ENCODE measurements around the gene ABR. TPM values are rescaled to one million over a fixed set of nuclear protein-coding genes. Genes with fewer than 3 reads are reported as not detected.

The ABR gene
- polyA plus RNA-seq, 1 donor from 2014 or later, result 34.5 TPM

- Histone ChIP-seq H3K27me3 (ENCODE audit: insufficient read depth, low read depth, low read length) (no peaks in the 10 kb centered on the region), H4K20me1 (ENCODE audit: insufficient read depth) (no peaks in the 10 kb centered on the region), H2AFZ (ENCODE audit: low read depth, low read length) (peak overlapping the region; percentile 7), H3K79me2 (replicated peaks; ENCODE audit: insufficient read depth, low read length) (peaks cover 39% of the 10 kb centered on the region), H3K4me3 (ENCODE audit: low read length) (peak overlapping the region; percentile 47), H3F3A (ENCODE audit: insufficient read depth, low read length, poor library complexity, severe bottlenecking) (no peaks in the 10 kb centered on the region), H3K4me2 (ENCODE audit: low read length) (peak overlapping the region; percentile 49), H3K9ac (ENCODE audit: low read length) (peak overlapping the region; percentile 51), H3K36me3 (ENCODE audit: insufficient read depth, low read length) (no peaks in the 10 kb centered on the region), H3K9me2 (ENCODE audit: insufficient read depth, low read length) (no peaks in the 10 kb centered on the region), H3K27ac (ENCODE audit: low read length) (peak overlapping the region; percentile 62), H3K9me3 (ENCODE audit: low read length) (no peaks in the 10 kb centered on the region)
- peak; percentile 35 for TF ChIP-seq REST (IDR thresholded peaks at IDR 0.05; ENCODE audit: borderline replicate concordance)
- TF ChIP-seq CTCF (IDR thresholded peaks at IDR 0.05; ENCODE audit: poor library complexity, severe bottlenecking), result no peak
- no peak for TF ChIP-seq EP300 (conservative IDR thresholded peaks at IDR 0.05; ENCODE audit: poor library complexity, severe bottlenecking)
- no peak for TF ChIP-seq RAD21 (conservative IDR thresholded peaks at IDR 0.05)
- no peak for TF ChIP-seq EZH2 (IDR thresholded peaks at IDR 0.05; ENCODE audit: borderline replicate concordance, insufficient read depth, low read length, poor library complexity, severe bottlenecking)
- peak; percentile 11 for TF ChIP-seq POLR2AphosphoS5 (IDR thresholded peaks at IDR 0.05)
- TF ChIP-seq MXI1 (conservative IDR thresholded peaks at IDR 0.05; ENCODE audit: poor library complexity, severe bottlenecking), result no peak
- no peak for TF ChIP-seq TAF1 (IDR thresholded peaks at IDR 0.05; ENCODE audit: low read depth)
- TF ChIP-seq SMC3 (conservative IDR thresholded peaks at IDR 0.05; ENCODE audit: poor library complexity), result no peak
These were observed 217.1 kb downstream of the ABR start for GRCh38 chr17:962670-963069.

GRCh38 chr17:962166-962565, 217.6 kb downstream of the ABR start:
- Histone ChIP-seq H3K4me3 (ENCODE audit: low read length) (no peak overlapping the region), H3K27me3 (ENCODE audit: insufficient read depth, low read depth, low read length) (no peaks in the 10 kb centered on the region), H3K9ac (ENCODE audit: low read length) (no peak overlapping the region), H3K9me3 (ENCODE audit: low read length) (no peaks in the 10 kb centered on the region), H2AFZ (ENCODE audit: low read depth, low read length) (no peak overlapping the region), H4K20me1 (ENCODE audit: insufficient read depth) (no peaks in the 10 kb centered on the region), H3F3A (ENCODE audit: insufficient read depth, low read length, poor library complexity, severe bottlenecking) (no peaks in the 10 kb centered on the region), H3K36me3 (ENCODE audit: insufficient read depth, low read length) (no peaks in the 10 kb centered on the region), H3K4me2 (ENCODE audit: low read length) (no peak overlapping the region), H3K9me2 (ENCODE audit: insufficient read depth, low read length) (no peaks in the 10 kb centered on the region), H3K27ac (ENCODE audit: low read length) (no peak overlapping the region), H3K79me2 (replicated peaks; ENCODE audit: insufficient read depth, low read length) (peaks cover 35% of the 10 kb centered on the region)
- TF ChIP-seq EP300 (conservative IDR thresholded peaks at IDR 0.05; ENCODE audit: poor library complexity, severe bottlenecking) (no peak), CTCF (IDR thresholded peaks at IDR 0.05; ENCODE audit: poor library complexity, severe bottlenecking) (no peak), REST (IDR thresholded peaks at IDR 0.05; ENCODE audit: borderline replicate concordance) (no peak), SMC3 (conservative IDR thresholded peaks at IDR 0.05; ENCODE audit: poor library complexity) (no peak), EZH2 (IDR thresholded peaks at IDR 0.05; ENCODE audit: borderline replicate concordance, insufficient read depth, low read length, poor library complexity, severe bottlenecking) (no peak), POLR2AphosphoS5 (IDR thresholded peaks at IDR 0.05) (no peak), MXI1 (conservative IDR thresholded peaks at IDR 0.05; ENCODE audit: poor library complexity, severe bottlenecking) (no peak), TAF1 (IDR thresholded peaks at IDR 0.05; ENCODE audit: low read depth) (no peak), RAD21 (conservative IDR thresholded peaks at IDR 0.05) (no peak)
